ENCODE measurements around the gene FAM53B. TPM values are rescaled to one million over a fixed set of nuclear protein-coding genes. Genes with fewer than 3 reads are reported as not detected.

Gene FAM53B
- polyA plus RNA-seq, 1 of the 3 experiments (the other 2 are of a cell fraction) = 5.6 TPM

DNA sequence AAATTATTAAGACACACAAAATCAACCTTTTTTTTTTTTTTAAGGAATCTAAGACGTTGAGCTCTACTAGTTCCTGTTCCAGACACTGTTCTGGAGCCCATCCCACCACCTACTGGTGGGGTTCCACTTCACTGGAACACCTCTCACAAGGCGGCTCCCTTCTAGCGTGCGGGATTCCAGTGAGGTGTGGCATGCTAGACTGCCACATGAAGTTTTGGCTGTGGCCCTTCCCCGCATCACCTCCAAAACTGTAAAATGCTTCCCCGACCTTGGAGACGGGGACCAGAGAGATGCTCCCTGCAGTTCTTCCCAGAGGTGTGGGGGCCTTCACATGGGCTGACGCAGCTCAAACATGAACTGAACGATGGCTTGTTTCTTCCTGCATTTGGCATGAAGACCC, 12.6 kb downstream of the FAM53B start:
- Histone ChIP-seq H2AFZ (ENCODE audit: low read depth) (no peak overlapping the region), H4K20me1 (ENCODE audit: insufficient read depth) (peaks cover 9% of the 10 kb centered on the region; the same call in 1 of the 2 replicates), H3K4me2 (no peak overlapping the region), H3K79me2 (ENCODE audit: insufficient read depth) (peaks cover 5% of the 10 kb centered on the region; the same call in 1 of the 2 replicates), H3K9me2 (no peaks in the 10 kb centered on the region), H3K4me1 (ENCODE audit: control insufficient read depth in 1 of 2, insufficient read depth in 2 of 2, low read depth in 1 of 2, low read length in 1 of 2) (peaks cover 9 to 31% of the 10 kb centered on the region in 2 experiments; a peak in 2 of 4 replicates), H3K27ac (ENCODE audit: low read depth in 2 of 2, low read length in 1 of 2) (no peak overlapping the region), H3K4me3 (ENCODE audit: low read depth in 2 of 2, low read length in 1 of 2) (no peak overlapping the region), H3K9me3 (no peaks in the 10 kb centered on the region), H3F3A (replicated peaks; ENCODE audit: insufficient read depth) (no peaks in the 10 kb centered on the region), H3K9ac (no peak overlapping the region), H3K36me3 (replicated peaks in 1 of 2; ENCODE audit: control insufficient read depth in 1 of 2, insufficient read depth in 2 of 2, low read length in 1 of 2) (no peaks in the 10 kb centered on the region), H3K27me3 (ENCODE audit: insufficient read depth) (no peaks in the 10 kb centered on the region)
- POLR2A ChIA-PET = no interaction called here
- TF ChIP-seq JUND (IDR thresholded peaks at IDR 0.05) (no peak), TEAD4 (IDR thresholded peaks at IDR 0.05; ENCODE audit: borderline replicate concordance, insufficient read depth) (no peak), GABPA (IDR thresholded peaks at IDR 0.05; ENCODE audit: low read depth) (no peak), RXRA (IDR thresholded peaks at IDR 0.05; ENCODE audit: borderline replicate concordance, low read depth) (no peak), POLR2AphosphoS5 (IDR thresholded peaks at IDR 0.05; ENCODE audit: low read depth, low read length) (no peak), TAF1 (IDR thresholded peaks at IDR 0.05; ENCODE audit: borderline replicate concordance, low read depth, low read length) (no peak)
- TF ChIP-seq, protein P1, sequence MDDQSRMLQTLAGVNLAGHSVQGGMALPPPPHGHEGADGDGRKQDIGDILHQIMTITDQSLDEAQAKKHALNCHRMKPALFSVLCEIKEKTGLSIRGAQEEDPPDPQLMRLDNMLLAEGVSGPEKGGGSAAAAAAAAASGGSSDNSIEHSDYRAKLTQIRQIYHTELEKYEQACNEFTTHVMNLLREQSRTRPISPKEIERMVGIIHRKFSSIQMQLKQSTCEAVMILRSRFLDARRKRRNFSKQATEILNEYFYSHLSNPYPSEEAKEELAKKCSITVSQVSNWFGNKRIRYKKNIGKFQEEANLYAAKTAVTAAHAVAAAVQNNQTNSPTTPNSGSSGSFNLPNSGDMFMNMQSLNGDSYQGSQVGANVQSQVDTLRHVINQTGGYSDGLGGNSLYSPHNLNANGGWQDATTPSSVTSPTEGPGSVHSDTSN (IDR thresholded peaks at IDR 0.05) = no peak
- TF ChIP-seq, protein P2, sequence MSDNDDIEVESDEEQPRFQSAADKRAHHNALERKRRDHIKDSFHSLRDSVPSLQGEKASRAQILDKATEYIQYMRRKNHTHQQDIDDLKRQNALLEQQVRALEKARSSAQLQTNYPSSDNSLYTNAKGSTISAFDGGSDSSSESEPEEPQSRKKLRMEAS (IDR thresholded peaks at IDR 0.05; ENCODE audit: low read depth) = no peak
- TF ChIP-seq, protein P3, sequence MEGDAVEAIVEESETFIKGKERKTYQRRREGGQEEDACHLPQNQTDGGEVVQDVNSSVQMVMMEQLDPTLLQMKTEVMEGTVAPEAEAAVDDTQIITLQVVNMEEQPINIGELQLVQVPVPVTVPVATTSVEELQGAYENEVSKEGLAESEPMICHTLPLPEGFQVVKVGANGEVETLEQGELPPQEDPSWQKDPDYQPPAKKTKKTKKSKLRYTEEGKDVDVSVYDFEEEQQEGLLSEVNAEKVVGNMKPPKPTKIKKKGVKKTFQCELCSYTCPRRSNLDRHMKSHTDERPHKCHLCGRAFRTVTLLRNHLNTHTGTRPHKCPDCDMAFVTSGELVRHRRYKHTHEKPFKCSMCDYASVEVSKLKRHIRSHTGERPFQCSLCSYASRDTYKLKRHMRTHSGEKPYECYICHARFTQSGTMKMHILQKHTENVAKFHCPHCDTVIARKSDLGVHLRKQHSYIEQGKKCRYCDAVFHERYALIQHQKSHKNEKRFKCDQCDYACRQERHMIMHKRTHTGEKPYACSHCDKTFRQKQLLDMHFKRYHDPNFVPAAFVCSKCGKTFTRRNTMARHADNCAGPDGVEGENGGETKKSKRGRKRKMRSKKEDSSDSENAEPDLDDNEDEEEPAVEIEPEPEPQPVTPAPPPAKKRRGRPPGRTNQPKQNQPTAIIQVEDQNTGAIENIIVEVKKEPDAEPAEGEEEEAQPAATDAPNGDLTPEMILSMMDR (IDR thresholded peaks at IDR 0.05) = no peak
- TF ChIP-seq, protein P4, sequence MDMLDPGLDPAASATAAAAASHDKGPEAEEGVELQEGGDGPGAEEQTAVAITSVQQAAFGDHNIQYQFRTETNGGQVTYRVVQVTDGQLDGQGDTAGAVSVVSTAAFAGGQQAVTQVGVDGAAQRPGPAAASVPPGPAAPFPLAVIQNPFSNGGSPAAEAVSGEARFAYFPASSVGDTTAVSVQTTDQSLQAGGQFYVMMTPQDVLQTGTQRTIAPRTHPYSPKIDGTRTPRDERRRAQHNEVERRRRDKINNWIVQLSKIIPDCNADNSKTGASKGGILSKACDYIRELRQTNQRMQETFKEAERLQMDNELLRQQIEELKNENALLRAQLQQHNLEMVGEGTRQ (IDR thresholded peaks at IDR 0.05; ENCODE audit: borderline replicate concordance, low read depth, low read length) = no peak
- CTCF ChIA-PET = interaction anchor here (1.0 to 6.2 kb wide), 4 partner anchors 9 to 201 kb away, joined by 3 to 33 read pairs (median 5); no protein-coding TSS in a partner anchor
- WGBS (ENCODE audit: low lambda C conversion rate) = 95% methylated on average over 9 of the region's 9 CpGs
- DNase-seq = no peak

DNA sequence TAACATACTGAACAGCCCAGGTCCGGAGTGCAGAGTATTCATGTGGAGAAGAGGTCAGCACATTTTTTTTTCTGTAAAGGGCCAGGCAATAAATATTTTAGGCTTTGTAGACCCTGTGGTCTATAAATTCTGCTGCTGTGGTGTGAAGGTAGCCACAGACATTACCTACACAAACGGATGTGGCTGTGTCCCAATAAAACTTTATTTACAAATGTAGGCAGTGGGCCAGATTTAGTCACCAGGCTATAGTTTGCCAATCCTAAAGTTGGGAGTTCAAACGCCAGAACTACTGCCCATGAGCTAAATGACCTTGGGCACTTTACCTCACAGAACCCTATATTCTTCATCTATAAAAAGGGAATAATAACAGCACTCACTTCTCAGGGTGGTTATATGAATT, 13.4 kb downstream of the FAM53B start:
- CTCF ChIA-PET = interaction anchor here (1.1 to 6.2 kb wide), 4 partner anchors 10 to 200 kb away, joined by 3 to 33 read pairs (median 5); no protein-coding TSS in a partner anchor
- peaks cover 9 to 24% of the 10 kb centered on the region in 2 experiments; a peak in 2 of 4 replicates for H3K4me1 ChIP-seq (ENCODE audit: control insufficient read depth in 1 of 2, insufficient read depth in 2 of 2, low read depth in 1 of 2, low read length in 1 of 2)
- TF ChIP-seq FOXM1 (IDR thresholded peaks at IDR 0.05; ENCODE audit: low read depth) (no peak), RCOR1 (IDR thresholded peaks at IDR 0.05; ENCODE audit: low read length) (no peak), POLR2AphosphoS5 (IDR thresholded peaks at IDR 0.05; ENCODE audit: low read depth, low read length) (no peak), GATA2 (CRISPR knock-in tag; IDR thresholded peaks at IDR 0.05) (no peak), MXI1 (IDR thresholded peaks at IDR 0.05; ENCODE audit: low read depth, low read length) (no peak), GABPA (IDR thresholded peaks at IDR 0.05; ENCODE audit: low read depth) (no peak), FOSL2 (IDR thresholded peaks at IDR 0.05; ENCODE audit: borderline replicate concordance, low read depth) (no peak), SIN3A (IDR thresholded peaks at IDR 0.05; ENCODE audit: borderline replicate concordance, low read depth, low read length) (no peak), JUND (IDR thresholded peaks at IDR 0.05) (no peak)
- TF ChIP-seq, protein P5, sequence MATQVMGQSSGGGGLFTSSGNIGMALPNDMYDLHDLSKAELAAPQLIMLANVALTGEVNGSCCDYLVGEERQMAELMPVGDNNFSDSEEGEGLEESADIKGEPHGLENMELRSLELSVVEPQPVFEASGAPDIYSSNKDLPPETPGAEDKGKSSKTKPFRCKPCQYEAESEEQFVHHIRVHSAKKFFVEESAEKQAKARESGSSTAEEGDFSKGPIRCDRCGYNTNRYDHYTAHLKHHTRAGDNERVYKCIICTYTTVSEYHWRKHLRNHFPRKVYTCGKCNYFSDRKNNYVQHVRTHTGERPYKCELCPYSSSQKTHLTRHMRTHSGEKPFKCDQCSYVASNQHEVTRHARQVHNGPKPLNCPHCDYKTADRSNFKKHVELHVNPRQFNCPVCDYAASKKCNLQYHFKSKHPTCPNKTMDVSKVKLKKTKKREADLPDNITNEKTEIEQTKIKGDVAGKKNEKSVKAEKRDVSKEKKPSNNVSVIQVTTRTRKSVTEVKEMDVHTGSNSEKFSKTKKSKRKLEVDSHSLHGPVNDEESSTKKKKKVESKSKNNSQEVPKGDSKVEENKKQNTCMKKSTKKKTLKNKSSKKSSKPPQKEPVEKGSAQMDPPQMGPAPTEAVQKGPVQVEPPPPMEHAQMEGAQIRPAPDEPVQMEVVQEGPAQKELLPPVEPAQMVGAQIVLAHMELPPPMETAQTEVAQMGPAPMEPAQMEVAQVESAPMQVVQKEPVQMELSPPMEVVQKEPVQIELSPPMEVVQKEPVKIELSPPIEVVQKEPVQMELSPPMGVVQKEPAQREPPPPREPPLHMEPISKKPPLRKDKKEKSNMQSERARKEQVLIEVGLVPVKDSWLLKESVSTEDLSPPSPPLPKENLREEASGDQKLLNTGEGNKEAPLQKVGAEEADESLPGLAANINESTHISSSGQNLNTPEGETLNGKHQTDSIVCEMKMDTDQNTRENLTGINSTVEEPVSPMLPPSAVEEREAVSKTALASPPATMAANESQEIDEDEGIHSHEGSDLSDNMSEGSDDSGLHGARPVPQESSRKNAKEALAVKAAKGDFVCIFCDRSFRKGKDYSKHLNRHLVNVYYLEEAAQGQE (IDR thresholded peaks at IDR 0.05; ENCODE audit: low read depth, low read length) = no peak
- TF ChIP-seq, protein P1 (IDR thresholded peaks at IDR 0.05) = no peak

More for the DNA sequence above, 13.4 kb downstream of the FAM53B start:
- Histone ChIP-seq H3K4me3 (ENCODE audit: low read depth in 2 of 2, low read length in 1 of 2) (no peak overlapping the region), H3K9me3 (no peaks in the 10 kb centered on the region), H3K27ac (ENCODE audit: low read depth in 2 of 2, low read length in 1 of 2) (no peak overlapping the region), H3K4me2 (no peak overlapping the region), H3F3A (replicated peaks; ENCODE audit: insufficient read depth) (no peaks in the 10 kb centered on the region), H4K20me1 (ENCODE audit: insufficient read depth) (peaks cover 4% of the 10 kb centered on the region; the same call in 1 of the 2 replicates), H3K27me3 (ENCODE audit: insufficient read depth) (no peaks in the 10 kb centered on the region), H2AFZ (ENCODE audit: low read depth) (no peak overlapping the region), H3K9ac (no peak overlapping the region), H3K9me2 (no peaks in the 10 kb centered on the region), H3K79me2 (ENCODE audit: insufficient read depth) (peaks cover 5% of the 10 kb centered on the region; the same call in 1 of the 2 replicates), H3K36me3 (replicated peaks in 1 of 2; ENCODE audit: control insufficient read depth in 1 of 2, insufficient read depth in 2 of 2, low read length in 1 of 2) (no peaks in the 10 kb centered on the region)
- POLR2A ChIA-PET = interaction anchor here (1.2 kb wide), 1 partner anchor 10 kb away, joined by 3 read pairs; no protein-coding TSS in a partner anchor
- 89% methylated on average over 3 of the region's 3 CpGs for WGBS (ENCODE audit: low lambda C conversion rate)
- DNase-seq = no peak
